GM12878 (cell line): ENCODE data around the gene LPIN1. TPM values are rescaled to one million over a fixed set of nuclear protein-coding genes. Genes with fewer than 3 reads are reported as not detected.

Source experiments
- ATAC-seq: fragments of 200-7000 bp; cut with Tn5 transposase; 3 replicates; pipeline ENCODE4 v1.9.1; 2020; ENCODE audit warnings: mild to moderate bottlenecking, moderate library complexity
- BruUV-seq: library from RNA; stranded (reverse); fragments of 400-500 nt; replicated peaks from 2 replicates; lab custom pipeline; 2021; lab: Mats Ljungman, UMichigan
- CTCF ChIA-PET: fragments of 300-600 bp; sonication (Branson Sonifier 250); formaldehyde crosslinking; extraction: SDS; loops from one replicate; lab custom pipeline; 2021; ENCODE audit warnings: inconsistent platforms; lab: Yijun Ruan, JAX
- POLR2A ChIA-PET: fragments of 350-600 bp; formaldehyde crosslinking; extraction: SDS; loops from one replicate; lab custom pipeline; 2021; ENCODE audit warnings: inconsistent platforms; lab: Charles Lee
- RAD21 ChIA-PET: fragments of 300-600 bp; sonication (Branson Sonifier 250); formaldehyde crosslinking; loops from one replicate; lab custom pipeline; 2023; ENCODE audit warnings: antibody characterized with exemption; ENCODE audit not compliant: unreplicated experiment; lab: Charles Lee
- SMC1A ChIA-PET: fragments of 300-600 bp; sonication (Branson Sonifier 250); formaldehyde crosslinking; loops from one replicate; lab custom pipeline; 2023; ENCODE audit not compliant: unreplicated experiment, uncharacterized antibody; lab: Charles Lee
- DNase-seq: peaks from one replicate; pipeline ENCODE4 v3.0.0-alpha.2; 2011; ENCODE audit warnings: low read depth, low spot score
- FAIRE-seq: peaks from 3 replicates; lab custom pipeline; 2011; peaks lifted over from hg19 to GRCh38; lab: Jason Lieb, UNC
- H2AFZ ChIP-seq: 2 replicates; pipeline ENCODE4 v1.6.0; 2011; ENCODE audit warnings: low read depth, low read length, control low read depth; ENCODE audit not compliant: control insufficient read depth
- H3K27ac ChIP-seq: 2 replicates; pipeline ENCODE4 v1.5.1; 2011; ENCODE audit warnings: control low read depth; ENCODE audit not compliant: control insufficient read depth, insufficient read depth
- H3K27me3 ChIP-seq, 2 experiments: replicated peaks in 1 of 2; 2 replicates each; pipeline versions ENCODE4 v1.6.0 to v1.6.1; 2011; ENCODE audit warnings: low read length in 1 of 2; ENCODE audit not compliant: control insufficient read depth in 2 of 2, insufficient read depth in 2 of 2
- H3K36me3 ChIP-seq, 2 experiments: 2 replicates each; pipeline ENCODE4 v1.5.1; 2011; ENCODE audit warnings: low read length in 1 of 2; ENCODE audit not compliant: control insufficient read depth in 2 of 2, insufficient read depth in 2 of 2
- H3K4me1 ChIP-seq: 2 replicates; pipeline ENCODE4 v1.6.1; 2011; ENCODE audit warnings: mild to moderate bottlenecking, low read length, moderate library complexity, mixed read lengths; ENCODE audit not compliant: control insufficient read depth, insufficient read depth
- H3K4me2 ChIP-seq: 2 replicates; pipeline ENCODE4 v1.6.0; 2011; ENCODE audit warnings: control low read depth; ENCODE audit not compliant: control insufficient read depth, insufficient read depth
- H3K4me3 ChIP-seq: fragments of 200-600 bp; sonication (generic); 2 replicates; pipeline ENCODE4 v1.5.1; 2016
- H3K79me2 ChIP-seq: 2 replicates; pipeline ENCODE4 v1.6.0; 2011; ENCODE audit warnings: low read length; ENCODE audit not compliant: control insufficient read depth, insufficient read depth
- H3K9ac ChIP-seq: 2 replicates; pipeline ENCODE4 v1.8.0; 2011; ENCODE audit warnings: low read length, control low read depth, mixed read lengths; ENCODE audit not compliant: control insufficient read depth, insufficient read depth
- H3K9me3 ChIP-seq: replicated peaks from 3 replicates; pipeline ENCODE4 v1.5.1; 2011; ENCODE audit warnings: mild to moderate bottlenecking, low read length; ENCODE audit not compliant: control insufficient read depth, insufficient read depth
- H4K20me1 ChIP-seq: 2 replicates; pipeline ENCODE4 v1.6.0; 2011; ENCODE audit not compliant: control insufficient read depth, insufficient read depth
- MTA2 ChIP-seq: fragments of 450-650 bp; IDR thresholded peaks from 2 replicates; pipeline ENCODE4 v1.6.1; 2016; ENCODE audit warnings: low read depth, mild to moderate bottlenecking, moderate library complexity
- MYC ChIP-seq: IDR thresholded peaks from 2 replicates; pipeline ENCODE4 v1.6.1; 2011; ENCODE audit warnings: mild to moderate bottlenecking, low read length, moderate library complexity, inconsistent platforms; ENCODE audit not compliant: insufficient read depth, insufficient replicate concordance, insufficient read length, severe bottlenecking
- RAD21 ChIP-seq: IDR thresholded peaks from 2 replicates; pipeline ENCODE4 v1.6.1; 2011; ENCODE audit warnings: mild to moderate bottlenecking, low read depth, low read length, moderate library complexity; ENCODE audit not compliant: insufficient read depth
- SREBF2 ChIP-seq: IDR thresholded peaks from 2 replicates; pipeline ENCODE4 v1.6.1; 2012; ENCODE audit warnings: mild to moderate bottlenecking, low read length
- TCF7 ChIP-seq: IDR thresholded peaks from 2 replicates; pipeline ENCODE4 v1.6.1; 2014; ENCODE audit warnings: antibody characterized with exemption, borderline replicate concordance
- WGBS: methylation state at CpG from one replicate; pipeline ENCODE4 v1.1.6; 2016; ENCODE audit warnings: low lambda C conversion rate; ENCODE audit not compliant: insufficient replicate concordance, insufficient coverage; ENCODE audit errors: missing lambda C conversion rate; 5-methylcytosine and 5-hydroxymethylcytosine counted together
- in situ Hi-C: fragments of 300-500 bp; cut with MboI; formaldehyde crosslinking; loops from 9 replicates; pipeline ENCODE4 v1.14.3; 2018; ENCODE audit warnings: mixed read lengths
- intact Hi-C: fragments of 100-400 bp; cut with micrococcal nuclease; formaldehyde crosslinking; loops from one replicate; pipeline ENCODE4 v1.14.2; 2022; ENCODE audit not compliant: unreplicated experiment
- polyA plus RNA-seq, 11 experiments: library from polyadenylated mRNA; depleted of rRNA in 4 of 11; unstranded in 6 of 11; stranded (reverse) in 5 of 11; fragments of >200 nt; fragmentation: Nextera tagmentation in 4 of 11; fragmentation: Illumina TruSeq in 1 of 11; extraction: Ambion mirVana in 4 of 11; extraction: Trizol in 1 of 11; gene quantifications; 1 replicate in 1 of 11; 2 replicates in 10 of 11; pipeline versions ENCODE4 v1.2.1 to v1.2.3, GENCODE V29; 2011 to 2016; ENCODE audit warnings: inconsistent platforms in 2 of 11, missing spikeins in 2 of 11, low read depth in 1 of 11
- total RNA-seq, 4 experiments: library from RNA; depleted of rRNA in 3 of 4; stranded (reverse); fragments of >200 nt in 3 of 4; fragmentation: Illumina TruSeq in 1 of 4; extraction: Trizol in 1 of 4; gene quantifications; 2 replicates each; pipeline versions ENCODE4 v1.2.1 to v1.2.3, GENCODE V29; 2013 to 2021
- TF ChIP-seq, protein P1 (sequence below): fragments of 450-650 bp; formaldehyde crosslinking; IDR thresholded peaks from 2 replicates; pipeline ENCODE4 v1.4.0; 2022; ENCODE audit warnings: mild to moderate bottlenecking, moderate library complexity
- TF ChIP-seq, protein P2 (sequence below), 3 experiments: IDR thresholded peaks in 2 of 3; conservative IDR thresholded peaks in 1 of 3; 2 replicates each; pipeline ENCODE4 v1.5.1; 2011; ENCODE audit warnings: low read depth in 3 of 3, low read length in 3 of 3, mild to moderate bottlenecking in 3 of 3, control low read depth in 2 of 3, moderate library complexity in 2 of 3, inconsistent platforms in 1 of 3, mixed read lengths in 1 of 3; ENCODE audit not compliant: control insufficient read depth in 2 of 3, insufficient read depth in 1 of 3; ENCODE audit errors: extremely low read depth in 1 of 3
- TF ChIP-seq, protein P3 (sequence below): fragments of 450-650 bp; IDR thresholded peaks from 2 replicates; pipeline ENCODE4 v1.6.1; 2016; ENCODE audit warnings: mild to moderate bottlenecking

Gene LPIN1
- total and polyA plus RNA-seq, 10 of the 15 experiments (the other 5 are each of a cell fraction or from before 2014, with no cell fraction given), result 18.8 to 82.5 (median 50.3) TPM

DNA sequence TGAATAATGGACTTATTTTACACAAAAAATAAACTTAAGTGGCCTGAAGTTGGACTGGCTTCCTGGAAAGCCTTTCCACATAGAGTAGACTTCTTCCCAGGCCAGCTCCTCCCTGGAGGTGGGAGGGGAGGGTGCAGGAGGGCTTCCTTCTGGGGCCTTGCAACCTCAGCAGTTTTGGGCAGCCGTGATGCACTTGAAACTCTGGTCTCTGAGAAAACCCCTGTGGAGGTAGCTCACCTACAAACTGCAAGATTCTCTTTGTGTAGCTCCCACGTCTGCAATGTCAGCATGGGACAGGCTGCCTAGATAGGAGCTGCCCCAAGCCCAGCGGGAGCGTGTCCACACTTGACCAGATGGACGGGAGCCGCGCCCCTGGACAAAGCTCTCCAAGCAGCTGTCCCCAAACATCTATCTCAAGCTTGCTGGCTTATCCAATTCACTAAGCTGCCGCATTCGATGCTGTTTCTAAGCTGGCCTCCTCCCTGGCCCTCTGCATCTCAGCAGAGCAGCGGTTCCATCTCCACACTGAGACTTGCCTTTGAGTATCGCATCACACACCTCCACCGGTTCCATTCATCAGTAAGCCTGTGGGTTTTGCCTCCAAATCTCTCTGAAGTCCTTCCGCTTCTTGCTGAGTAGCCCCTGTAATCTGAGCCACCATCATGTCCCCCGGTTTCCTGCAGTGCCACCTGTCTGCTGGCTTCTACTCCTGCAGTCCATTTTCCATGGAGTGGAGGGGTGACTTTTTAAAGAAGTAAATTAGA is 1.6 kb upstream of the LPIN1 start:
- ATAC-seq (no peak), DNase-seq (no peak), FAIRE-seq (peak; percentile 38)
- intact Hi-C loops (loop anchor here (2.0 to 10.0 kb wide), 2 partner anchors 52 to 930 kb away; partner anchors contain the start of gene PDIA6), in situ Hi-C loops (no loop called here)
- H3K27ac ChIP-seq, result peak overlapping the region; percentile 4; the same call in 1 of the 2 replicates
- WGBS, result 75% methylated on average over 14 of the region's 14 CpGs
- ChIA-PET RAD21 (interaction anchor here (0.7 to 2.7 kb wide), 12 partner anchors 9 to 1262 kb away, joined by 3 to 51 read pairs (median 5); no protein-coding TSS in a partner anchor), CTCF (interaction anchor here (0.6 to 28.9 kb wide), 20 partner anchors 9 to 1230 kb away, joined by 3 to 684 read pairs (median 4); no protein-coding TSS in a partner anchor), SMC1A (interaction anchor here (0.7 to 16.4 kb wide), 9 partner anchors 8 to 1186 kb away, joined by 3 to 222 read pairs (median 4); no protein-coding TSS in a partner anchor), POLR2A (interaction anchor here (0.6 to 5.0 kb wide), 7 partner anchors 11 to 496 kb away, joined by 3 to 84 read pairs (median 3); no protein-coding TSS in a partner anchor)
- H3K4me3 ChIP-seq, result no peak overlapping the region
- peaks cover 32% of the 10 kb centered on the region for H3K79me2 ChIP-seq
- H3K4me1 ChIP-seq, result peaks cover 47% of the 10 kb centered on the region
- no peaks in the 10 kb centered on the region for H4K20me1 ChIP-seq
- H3K4me2 ChIP-seq, result peak overlapping the region; percentile 70; the same call in 1 of the 2 replicates
- BruUV-seq, result no TSS peak
- no peaks in the 10 kb centered on the region for H3K9me3 ChIP-seq
- TF ChIP-seq MYC, result no peak
- TF ChIP-seq, protein P1, sequence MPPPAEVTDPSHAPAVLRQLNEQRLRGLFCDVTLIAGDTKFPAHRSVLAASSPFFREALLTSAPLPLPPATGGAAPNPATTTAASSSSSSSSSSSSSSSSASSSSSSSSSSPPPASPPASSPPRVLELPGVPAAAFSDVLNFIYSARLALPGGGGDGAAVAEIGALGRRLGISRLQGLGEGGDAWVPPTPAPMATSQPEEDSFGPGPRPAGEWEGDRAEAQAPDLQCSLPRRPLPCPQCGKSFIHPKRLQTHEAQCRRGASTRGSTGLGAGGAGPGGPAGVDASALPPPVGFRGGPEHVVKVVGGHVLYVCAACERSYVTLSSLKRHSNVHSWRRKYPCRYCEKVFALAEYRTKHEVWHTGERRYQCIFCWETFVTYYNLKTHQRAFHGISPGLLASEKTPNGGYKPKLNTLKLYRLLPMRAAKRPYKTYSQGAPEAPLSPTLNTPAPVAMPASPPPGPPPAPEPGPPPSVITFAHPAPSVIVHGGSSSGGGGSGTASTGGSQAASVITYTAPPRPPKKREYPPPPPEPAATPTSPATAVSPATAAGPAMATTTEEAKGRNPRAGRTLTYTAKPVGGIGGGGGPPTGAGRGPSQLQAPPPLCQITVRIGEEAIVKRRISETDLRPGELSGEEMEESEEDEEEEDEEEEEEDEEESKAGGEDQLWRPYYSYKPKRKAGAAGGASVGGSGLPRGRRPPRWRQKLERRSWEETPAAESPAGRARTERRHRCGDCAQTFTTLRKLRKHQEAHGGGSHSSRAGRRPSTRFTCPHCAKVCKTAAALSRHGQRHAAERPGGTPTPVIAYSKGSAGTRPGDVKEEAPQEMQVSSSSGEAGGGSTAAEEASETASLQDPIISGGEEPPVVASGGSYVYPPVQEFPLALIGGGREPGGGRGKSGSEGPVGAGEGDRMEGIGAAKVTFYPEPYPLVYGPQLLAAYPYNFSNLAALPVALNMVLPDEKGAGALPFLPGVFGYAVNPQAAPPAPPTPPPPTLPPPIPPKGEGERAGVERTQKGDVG (CRISPR knock-in tag), result no peak
- peak; percentile 19; the same call in 1 of the 2 replicates for TF ChIP-seq RAD21
- TF ChIP-seq SREBF2, result no peak
- TF ChIP-seq, protein P2, sequence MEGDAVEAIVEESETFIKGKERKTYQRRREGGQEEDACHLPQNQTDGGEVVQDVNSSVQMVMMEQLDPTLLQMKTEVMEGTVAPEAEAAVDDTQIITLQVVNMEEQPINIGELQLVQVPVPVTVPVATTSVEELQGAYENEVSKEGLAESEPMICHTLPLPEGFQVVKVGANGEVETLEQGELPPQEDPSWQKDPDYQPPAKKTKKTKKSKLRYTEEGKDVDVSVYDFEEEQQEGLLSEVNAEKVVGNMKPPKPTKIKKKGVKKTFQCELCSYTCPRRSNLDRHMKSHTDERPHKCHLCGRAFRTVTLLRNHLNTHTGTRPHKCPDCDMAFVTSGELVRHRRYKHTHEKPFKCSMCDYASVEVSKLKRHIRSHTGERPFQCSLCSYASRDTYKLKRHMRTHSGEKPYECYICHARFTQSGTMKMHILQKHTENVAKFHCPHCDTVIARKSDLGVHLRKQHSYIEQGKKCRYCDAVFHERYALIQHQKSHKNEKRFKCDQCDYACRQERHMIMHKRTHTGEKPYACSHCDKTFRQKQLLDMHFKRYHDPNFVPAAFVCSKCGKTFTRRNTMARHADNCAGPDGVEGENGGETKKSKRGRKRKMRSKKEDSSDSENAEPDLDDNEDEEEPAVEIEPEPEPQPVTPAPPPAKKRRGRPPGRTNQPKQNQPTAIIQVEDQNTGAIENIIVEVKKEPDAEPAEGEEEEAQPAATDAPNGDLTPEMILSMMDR (IDR thresholded peaks at IDR 0.05 in 2 of 3, conservative IDR thresholded peaks at IDR 0.05 in 1 of 3; ENCODE audit: control insufficient read depth in 2 of 3, extremely low read depth in 1 of 3, insufficient read depth in 1 of 3, low read depth in 3 of 3, low read length in 3 of 3), result peak; percentile 19 to 29 (median 24); a peak in 2 of 6 replicates
- TF ChIP-seq MTA2, result no peak
- TF ChIP-seq, protein P3, sequence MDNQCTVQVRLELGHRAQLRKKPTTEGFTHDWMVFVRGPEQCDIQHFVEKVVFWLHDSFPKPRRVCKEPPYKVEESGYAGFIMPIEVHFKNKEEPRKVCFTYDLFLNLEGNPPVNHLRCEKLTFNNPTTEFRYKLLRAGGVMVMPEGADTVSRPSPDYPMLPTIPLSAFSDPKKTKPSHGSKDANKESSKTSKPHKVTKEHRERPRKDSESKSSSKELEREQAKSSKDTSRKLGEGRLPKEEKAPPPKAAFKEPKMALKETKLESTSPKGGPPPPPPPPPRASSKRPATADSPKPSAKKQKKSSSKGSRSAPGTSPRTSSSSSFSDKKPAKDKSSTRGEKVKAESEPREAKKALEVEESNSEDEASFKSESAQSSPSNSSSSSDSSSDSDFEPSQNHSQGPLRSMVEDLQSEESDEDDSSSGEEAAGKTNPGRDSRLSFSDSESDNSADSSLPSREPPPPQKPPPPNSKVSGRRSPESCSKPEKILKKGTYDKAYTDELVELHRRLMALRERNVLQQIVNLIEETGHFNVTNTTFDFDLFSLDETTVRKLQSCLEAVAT, result peak; percentile 88
- no peak for TF ChIP-seq TCF7
- no peaks in the 10 kb centered on the region for H3K27me3 ChIP-seq
- peak overlapping the region; percentile 76; the same call in 1 of the 2 replicates for H2AFZ ChIP-seq
- H3K9ac ChIP-seq, result no peak overlapping the region; the same call in 1 of the 2 replicates
- no peaks in the 10 kb centered on the region for H3K36me3 ChIP-seq
